HPDE6-E6E7 (cell line): Measurements from ENCODE around the gene KLHL40.

ENCODE experiments used
- DNase-seq: peaks from one replicate; pipeline ENCODE4 v3.0.0; 2011; ENCODE audit warnings: missing footprints; ENCODE audit errors: extremely low spot score

KLHL40 gene, protein sequence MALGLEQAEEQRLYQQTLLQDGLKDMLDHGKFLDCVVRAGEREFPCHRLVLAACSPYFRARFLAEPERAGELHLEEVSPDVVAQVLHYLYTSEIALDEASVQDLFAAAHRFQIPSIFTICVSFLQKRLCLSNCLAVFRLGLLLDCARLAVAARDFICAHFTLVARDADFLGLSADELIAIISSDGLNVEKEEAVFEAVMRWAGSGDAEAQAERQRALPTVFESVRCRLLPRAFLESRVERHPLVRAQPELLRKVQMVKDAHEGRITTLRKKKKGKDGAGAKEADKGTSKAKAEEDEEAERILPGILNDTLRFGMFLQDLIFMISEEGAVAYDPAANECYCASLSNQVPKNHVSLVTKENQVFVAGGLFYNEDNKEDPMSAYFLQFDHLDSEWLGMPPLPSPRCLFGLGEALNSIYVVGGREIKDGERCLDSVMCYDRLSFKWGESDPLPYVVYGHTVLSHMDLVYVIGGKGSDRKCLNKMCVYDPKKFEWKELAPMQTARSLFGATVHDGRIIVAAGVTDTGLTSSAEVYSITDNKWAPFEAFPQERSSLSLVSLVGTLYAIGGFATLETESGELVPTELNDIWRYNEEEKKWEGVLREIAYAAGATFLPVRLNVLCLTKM

DNA sequence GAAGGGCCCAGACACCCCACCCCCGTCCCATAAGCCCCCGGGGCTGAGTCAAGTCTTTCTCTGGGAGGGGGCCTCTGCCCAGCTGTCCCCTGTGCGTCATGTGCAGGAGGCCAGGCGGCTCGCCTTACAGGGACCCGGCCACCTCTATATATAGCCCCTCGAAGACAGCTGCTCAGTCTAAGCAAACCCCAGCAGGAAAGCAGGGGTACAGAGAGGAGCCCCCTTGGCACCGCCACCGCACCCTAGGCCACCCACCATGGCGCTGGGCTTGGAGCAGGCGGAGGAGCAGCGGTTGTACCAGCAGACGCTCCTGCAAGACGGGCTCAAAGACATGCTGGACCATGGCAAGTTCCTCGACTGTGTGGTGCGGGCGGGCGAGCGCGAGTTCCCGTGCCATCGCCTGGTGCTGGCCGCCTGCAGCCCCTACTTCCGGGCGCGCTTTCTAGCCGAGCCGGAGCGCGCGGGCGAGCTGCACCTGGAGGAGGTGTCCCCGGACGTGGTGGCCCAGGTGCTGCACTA lies at the start of gene KLHL40:
Gene KLHL40 (plus strand): TSS at position 175 of the 519 bp plus-strand sequence. CDS start 82 bp downstream, at position 257.
- DNase-seq: no peak

DNA sequence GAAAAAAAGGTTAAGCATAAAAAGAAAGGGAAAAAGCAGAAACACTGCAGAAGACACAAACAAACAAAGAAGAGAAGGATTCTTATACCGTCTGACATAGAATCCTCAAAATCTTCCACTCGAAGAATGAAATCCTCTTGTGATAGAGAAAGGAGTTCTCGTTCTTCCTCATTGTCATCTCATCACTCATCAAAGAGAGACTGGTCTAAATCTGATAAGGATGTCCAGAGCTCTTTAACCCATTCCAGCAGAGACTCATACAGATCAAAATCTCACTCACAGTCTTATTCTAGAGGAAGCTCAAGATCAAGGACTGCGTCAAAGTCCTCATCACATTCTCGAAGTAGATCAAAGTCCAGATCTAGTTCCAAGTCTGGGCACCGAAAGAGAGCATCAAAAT lies 48.3 kb upstream of the KLHL40 start:
- DNase-seq: no peak

DNA sequence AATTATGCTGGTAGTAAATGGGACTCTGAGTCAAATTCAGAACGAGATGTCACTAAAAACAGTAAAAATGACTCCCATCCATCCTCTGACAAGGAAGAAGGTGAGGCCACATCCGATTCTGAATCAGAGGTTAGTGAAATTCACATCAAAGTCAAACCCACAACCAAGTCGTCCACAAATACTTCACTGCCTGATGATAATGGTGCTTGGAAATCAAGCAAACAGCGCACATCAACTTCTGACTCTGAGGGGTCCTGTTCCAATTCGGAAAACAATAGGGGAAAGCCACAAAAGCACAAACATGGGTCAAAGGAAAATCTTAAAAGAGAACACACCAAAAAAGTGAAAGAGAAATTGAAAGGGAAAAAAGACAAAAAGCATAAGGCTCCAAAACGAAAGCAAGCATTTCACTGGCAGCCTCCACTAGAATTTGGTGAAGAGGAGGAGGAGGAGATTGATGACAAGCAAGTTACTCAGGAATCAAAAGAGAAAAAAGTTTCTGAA lies 46.9 kb upstream of the KLHL40 start:
- DNase-seq: no peak

DNA sequence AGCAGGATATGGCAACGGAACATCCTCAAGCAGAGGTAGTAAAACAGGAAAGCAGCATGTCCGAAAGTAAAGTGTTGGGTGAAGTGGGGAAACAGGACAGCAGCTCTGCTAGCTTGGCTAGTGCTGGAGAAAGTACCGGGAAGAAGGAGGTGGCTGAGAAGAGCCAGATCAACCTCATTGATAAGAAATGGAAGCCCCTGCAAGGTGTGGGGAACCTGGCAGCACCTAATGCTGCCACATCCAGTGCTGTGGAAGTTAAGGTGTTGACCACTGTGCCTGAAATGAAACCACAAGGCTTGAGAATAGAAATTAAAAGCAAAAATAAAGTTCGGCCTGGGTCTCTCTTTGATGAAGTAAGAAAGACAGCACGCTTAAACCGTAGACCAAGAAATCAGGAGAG lies 46.1 kb upstream of the KLHL40 start:
- DNase-seq: no peak

DNA sequence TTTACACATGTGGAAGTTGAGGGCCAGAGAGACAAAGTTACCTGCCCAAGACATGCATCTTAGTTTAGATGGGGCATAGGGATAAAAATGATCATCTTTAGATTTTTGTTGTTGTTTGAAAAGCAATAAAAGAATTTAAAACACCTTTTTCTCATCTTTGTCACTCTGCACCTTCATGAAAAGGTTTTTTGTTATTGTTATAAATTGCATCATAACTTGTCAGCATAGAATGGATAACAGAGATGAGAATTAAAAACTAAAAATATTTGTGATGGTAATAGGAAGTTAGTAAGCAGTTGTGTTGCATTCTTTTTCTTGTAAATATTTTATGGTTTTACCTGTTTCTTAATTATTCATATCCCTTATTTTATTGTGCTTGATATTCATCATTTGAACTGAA lies 45.2 kb upstream of the KLHL40 start:
- no peak for DNase-seq

DNA sequence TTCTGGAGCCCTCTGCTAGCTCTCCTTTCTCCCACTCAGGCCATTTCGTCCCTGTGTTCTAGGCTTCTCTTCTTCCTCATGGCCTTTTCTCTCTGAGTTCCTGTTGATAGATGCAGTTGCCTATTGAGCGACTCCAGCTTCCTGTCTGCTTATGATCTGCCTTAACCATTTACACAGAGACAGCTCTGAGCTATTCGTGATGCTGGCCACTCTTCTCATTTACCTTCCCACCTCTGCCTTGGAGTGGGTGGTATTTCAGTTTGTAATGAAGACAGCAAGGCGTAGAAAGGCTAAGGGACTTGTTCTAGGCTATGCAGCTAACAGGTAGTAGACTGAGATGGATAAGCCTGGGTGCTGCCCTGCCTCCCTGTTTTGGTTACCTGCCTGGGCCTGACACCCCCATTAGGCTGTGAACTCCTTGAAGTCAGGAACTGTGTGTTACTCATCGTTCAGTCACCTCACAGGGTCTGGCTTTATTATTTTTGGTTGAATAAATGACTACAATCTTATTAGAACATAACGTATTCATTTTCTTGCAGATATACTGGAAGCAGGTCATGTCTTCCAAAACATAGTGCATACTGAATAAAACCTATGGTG lies 44.5 kb upstream of the KLHL40 start:
- DNase-seq: no peak

DNA sequence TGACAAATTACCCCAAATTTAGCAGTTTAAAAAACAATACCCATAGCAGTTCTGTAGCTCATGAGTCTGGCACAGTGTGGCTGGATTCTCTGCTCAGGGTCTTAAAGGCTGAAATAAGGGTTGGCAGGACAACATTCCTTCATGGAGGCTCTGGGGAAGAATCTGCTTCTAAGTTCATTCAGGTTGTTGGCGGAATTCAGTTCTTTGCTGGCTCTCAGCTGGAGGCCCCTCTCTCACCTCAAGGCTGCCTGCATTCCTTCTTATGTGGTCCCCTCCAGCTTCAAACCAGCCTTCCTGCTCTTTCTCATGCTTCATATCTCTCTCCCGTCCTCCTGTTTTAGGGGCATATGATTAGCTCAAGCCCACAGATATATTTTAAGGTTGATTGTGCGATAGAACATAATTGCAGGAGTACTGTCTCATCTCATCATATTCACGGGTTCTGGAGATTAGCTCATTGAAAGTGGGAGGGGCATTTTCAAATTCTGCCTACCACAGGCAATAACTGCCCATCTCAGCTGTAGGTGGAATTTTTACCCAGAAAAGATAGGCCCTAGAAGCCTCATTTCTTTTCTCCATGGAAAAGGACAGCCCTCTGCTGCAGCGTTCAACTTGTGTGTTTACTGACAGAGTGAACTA lies 37.4 kb upstream of the KLHL40 start:
- DNase-seq: no peak

DNA sequence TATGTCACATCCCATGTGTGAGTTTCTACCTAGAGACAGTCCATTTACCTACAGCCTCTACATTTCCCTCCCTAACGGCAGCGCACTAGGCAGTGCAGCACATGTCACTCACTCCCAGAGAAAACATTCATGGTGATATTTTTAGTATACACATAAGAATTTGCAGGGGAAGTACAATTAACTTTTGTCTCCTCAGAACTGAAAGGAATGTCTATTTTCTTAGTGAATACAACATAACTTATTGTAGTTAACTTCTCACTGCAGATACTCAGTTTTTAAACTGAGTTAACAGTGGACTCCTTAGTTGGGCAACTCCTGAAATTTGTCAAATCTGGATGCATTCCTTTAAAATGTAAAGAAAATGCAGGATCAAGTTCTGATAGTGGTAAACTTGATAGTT lies 36.3 kb upstream of the KLHL40 start:
- no peak for DNase-seq

DNA sequence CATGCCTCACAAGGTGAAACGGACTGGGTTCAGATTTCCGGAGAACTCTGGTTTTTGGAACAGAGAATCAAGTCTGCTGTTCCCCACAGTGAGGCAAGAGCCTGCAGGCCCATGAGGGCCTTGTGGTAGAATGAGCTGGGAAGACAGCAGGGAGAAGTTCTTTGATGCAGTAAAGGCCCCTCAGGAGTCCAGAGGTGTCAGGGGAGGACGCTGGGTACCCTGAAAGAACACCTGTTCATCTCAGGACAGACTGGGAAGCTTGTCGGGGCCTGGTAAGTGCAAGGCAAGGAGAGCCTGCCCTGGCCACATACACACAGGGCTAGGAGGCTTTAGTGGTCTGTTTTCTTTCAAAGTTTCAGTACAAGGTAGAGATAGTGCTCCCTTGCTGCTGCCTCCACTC lies 35.6 kb upstream of the KLHL40 start:
- DNase-seq: no peak

DNA sequence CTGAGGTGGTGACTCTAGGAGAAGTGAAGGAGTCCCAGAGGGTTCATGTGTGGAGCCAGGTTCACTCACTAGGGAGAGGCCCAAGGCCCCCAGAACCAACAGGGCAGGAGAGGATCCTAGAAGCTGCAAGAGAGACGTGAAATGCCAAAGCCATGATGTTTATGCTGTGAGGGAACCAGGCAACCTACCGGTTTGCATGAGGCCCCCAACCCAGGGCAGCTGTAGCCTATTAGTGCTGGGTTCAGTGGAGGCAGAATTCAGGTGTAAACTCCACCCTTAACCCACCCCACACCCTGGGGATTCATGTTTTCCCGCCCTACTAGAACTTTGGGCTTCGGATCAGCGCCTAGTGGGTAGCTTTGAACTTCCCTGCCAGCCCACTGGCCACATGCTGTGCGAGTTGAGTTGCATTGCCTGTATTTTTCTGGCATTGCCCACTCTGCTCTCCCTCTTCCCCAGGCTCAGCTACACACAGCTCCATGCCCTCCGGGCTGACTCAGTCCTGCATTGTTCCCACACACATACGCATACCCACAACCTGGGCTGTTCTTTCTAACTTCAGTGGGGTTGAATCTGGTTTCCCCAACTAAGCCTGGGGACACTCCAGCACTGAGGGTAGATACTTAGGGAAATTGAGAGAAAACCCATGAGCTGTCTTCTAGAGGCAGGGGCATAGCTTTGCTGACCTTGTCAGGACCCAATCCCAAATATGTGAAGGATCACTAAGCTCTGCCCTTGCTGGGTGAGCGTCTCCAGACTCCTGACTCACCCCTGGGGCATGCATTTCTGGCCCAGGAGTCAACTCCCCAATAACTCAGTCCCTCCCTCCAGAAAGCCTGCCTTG lies 33.9 kb upstream of the KLHL40 start:
- DNase-seq: no peak

DNA sequence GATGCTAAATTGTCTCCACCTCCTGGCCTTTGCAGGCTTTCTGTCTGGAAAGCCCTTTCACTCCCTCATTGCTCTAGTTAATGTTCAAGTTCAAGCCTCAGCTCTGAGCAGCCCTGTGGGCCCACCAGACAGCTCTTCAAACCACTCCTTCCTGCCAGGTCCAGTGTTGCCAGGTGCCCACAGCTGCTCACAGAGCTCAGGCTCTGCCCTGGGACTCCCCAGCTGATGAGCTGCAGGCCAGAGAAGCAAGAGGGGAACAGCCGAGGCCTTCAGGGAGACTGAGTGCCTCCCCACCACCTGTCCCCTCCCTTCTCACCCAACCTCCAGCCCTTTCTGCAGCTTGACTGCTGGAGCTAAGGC lies 33.1 kb upstream of the KLHL40 start:
- DNase-seq: no peak

DNA sequence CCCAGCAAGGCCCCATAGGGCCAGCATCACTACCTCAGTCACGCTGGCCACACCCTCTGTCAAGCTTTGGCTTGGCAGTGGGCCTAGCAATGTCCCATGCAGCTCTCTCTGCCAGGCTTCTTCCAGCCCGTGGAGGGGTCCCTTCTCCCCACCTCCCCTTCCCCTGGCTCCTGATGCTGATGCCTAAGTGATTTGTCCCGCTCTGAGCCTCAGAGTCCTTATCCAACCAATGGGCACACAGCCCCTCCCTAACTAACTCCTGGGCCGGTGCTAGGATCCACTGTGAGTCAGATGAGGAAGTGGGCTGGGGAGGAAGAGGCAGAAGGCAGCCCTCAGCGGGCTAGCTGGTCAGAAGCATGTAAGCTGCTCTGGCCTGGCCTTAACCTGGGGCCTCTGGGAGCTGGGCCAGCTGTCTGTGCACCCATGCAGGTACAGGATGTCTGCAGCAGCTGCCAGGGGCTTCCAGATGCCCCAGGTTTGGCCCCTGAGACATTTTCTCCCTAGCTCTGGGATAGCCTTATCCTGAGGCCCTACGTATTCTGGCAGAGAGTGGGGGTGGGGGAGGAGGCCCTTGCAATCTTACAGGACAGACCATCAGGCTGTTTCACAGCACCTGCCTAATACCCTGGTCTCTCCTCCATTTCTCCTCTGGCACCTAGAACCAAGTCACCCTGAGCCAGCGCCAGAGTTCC lies 32.6 kb upstream of the KLHL40 start:
- peak; percentile 58 for DNase-seq

DNA sequence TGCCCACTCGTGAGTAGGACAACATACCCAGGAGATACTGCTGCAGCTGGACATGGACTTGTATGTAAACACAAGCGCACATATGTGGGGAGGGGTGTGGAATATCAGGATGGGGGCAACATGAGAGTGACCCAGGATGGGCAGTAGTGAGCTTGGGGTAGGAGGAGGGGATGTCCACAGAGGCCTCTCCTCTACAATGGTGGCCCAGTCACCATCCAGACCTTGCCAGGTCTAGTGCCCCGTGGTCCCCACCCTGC lies 32.1 kb upstream of the KLHL40 start:
- no peak for DNase-seq

DNA sequence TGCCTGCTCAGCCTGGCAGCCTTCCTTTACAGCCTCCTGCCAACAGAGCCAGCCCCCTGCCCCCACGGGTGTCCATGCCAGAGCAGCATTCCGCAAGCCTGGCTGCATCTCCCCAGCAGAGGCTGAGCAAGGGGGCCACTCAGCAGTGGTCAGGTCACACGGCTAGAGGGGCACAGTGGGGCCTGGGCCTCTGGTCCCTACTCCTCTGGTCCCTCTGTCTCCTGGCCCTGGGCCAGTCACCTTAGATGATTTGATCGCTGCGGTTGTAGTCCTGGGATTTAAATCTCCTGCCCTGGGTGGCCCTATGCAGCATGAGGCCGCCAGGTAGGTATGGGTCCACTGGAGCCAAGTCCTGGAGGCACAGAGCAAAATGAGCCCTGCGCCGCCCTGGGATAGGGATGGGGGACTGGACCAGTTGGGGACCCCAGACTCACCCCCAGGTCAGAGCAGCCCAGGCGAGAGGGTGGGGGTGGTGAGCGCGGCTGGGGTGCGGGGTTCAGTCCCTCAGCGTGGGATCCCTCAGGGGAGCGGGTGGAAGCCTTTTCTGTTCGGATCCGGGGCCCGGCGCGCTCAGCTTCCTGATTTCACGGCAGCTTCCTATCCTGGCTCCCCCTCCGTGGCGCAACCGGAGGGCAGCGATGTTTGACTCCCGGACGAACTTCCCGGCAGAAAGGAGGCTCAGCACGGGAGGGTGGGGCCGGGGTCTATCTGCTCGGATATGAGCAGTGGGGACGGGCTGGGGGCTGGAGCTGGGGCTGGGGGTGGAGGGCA lies 31.6 kb upstream of the KLHL40 start, which contains the start of gene ZBTB47:
Gene ZBTB47 (plus strand): TSS at position 138 of the 771 bp plus-strand sequence. CDS start 4,659 bp downstream, outside the sequence.
- DNase-seq: no peak

DNA sequence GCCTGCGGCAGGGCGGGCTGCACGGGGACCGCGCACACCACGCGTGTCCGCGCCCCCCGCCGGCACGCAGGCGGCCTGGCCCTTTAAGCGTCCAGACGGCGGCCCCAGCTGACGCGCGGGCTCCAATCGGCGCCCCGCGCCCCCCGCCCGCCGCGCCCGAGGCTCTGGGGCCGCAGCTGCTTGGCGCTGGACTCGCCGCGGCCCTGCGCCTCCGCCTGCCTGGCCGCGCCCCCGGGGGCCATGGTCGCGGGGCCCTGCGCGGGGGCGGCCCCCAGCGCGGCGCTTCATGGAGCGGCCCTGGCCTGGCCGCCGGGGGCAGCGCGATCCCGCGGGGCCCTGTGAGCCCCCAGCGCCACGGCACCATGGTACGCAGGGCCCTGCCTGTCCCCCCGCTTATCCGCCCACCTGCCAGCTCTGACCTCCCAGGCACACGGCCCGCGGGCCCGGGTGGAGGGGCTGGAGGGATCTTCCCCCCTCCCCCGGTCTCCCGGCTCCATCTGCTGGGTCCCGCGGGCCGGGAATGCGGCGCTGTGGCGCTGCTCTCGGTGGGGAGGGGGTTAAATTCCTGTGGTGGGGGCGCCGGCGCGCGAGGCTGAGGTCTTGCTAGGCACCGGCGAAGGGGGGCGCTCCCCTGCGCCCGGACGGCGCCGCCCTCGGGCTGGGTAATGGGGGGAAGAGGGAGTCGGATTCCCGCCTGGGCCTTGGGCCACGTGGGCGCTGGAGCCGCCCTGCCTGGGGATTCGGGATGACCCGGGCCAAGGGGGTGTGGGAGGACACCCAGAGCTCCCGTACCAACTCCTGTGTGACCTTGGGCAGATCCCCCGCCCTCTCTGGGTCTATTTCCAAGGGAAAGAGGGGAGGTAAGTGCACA lies 30.8 kb upstream of the KLHL40 start:
- DNase-seq: no peak

DNA sequence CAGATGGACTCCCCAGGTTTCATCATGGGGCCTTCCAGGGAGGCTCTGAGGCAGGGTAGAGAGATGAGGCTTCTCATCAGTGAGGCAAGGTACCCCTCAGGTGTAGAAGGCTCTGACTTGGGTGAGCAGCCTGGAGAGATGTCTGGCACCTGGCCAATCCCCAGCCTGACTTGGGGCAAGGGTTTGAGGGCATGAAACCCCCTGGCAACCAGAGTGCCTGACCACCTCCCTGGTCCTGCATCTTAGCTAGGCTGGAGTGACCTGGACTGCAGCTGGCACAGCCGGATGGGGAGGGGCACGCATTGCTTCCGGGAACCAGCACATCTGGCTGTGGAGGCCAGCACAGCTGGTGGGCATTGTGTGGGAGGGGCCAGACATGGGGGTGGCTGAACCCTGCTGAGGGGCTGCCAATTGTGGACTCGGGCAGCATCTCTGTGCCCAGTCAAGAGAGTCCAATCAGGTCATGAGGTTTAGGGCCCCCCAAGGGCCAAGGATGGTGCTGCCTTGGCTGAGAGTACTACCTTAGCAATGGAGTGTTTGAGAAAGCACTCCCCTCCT lies 29.9 kb upstream of the KLHL40 start:
- no peak for DNase-seq

DNA sequence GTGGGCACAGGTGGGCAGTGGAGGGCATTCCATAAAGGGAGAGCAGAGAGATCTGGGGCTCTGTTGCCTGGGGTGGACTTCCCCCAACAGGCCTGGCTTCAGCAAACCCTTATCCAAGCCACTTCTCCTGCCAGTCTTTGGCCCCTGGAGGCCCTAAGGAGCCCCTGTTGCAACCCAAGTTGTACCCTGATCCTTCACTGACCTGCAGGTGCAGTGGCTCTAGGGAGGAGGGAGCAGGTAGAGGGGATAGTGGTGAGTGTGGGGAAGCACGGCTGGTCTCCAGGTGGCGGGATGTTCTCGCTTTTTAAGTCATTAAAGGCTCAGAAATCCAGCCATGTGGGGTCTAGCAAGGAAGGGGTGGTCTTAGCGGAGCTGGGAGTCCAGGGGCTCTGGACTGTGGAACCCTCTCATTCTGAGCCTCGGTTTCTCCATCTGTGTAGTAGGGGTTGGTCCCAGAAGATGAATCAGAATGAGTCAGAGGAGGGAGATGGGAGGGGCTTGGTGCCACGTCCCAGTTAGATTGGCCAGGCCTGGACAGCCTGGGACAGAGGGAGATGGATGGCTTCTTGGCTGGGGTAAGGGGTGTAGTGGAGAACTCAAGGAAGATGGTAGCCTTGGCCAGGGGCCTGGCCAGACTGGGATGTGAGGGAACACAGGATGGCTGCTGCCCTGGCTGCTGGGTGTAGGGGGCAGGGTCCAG lies 29.2 kb upstream of the KLHL40 start:
- DNase-seq: no peak
